ENCODE results near the gene CMTM8. TPM values are rescaled to one million over a fixed set of nuclear protein-coding genes. Genes with fewer than 3 reads are reported as not detected.

The CMTM8 gene
- total and polyA plus RNA-seq, 5 experiments from 2014 or later, result 2.0 to 8.6 (median 2.8) TPM

GRCh38 chr3:32313723-32314473 lies 75.4 kb downstream of the CMTM8 start:
- Mint-ChIP-seq H3K4me1 (peaks cover 16 to 25% (median 19%) of the 10 kb centered on the region in 4 donors), H3K27ac (peak overlapping the region in 9 of 10 donors; percentile 31 to 95 (median 74)), H3K4me3 (peak overlapping the region in 6 of 10 donors; percentile 2 to 57 (median 13)), H3K36me3 (no peaks in the 10 kb centered on the region), H3K27me3 (no peaks in the 10 kb centered on the region), H3K9me3 (no peaks in the 10 kb centered on the region)
- POLR2A ChIA-PET, result interaction anchor here (0.7 kb wide), 1 partner anchor 108 kb away, joined by 3 read pairs; no protein-coding TSS in a partner anchor
- ATAC-seq (peak; percentile 50 to 58), DNase-seq (no peak)

DNA sequence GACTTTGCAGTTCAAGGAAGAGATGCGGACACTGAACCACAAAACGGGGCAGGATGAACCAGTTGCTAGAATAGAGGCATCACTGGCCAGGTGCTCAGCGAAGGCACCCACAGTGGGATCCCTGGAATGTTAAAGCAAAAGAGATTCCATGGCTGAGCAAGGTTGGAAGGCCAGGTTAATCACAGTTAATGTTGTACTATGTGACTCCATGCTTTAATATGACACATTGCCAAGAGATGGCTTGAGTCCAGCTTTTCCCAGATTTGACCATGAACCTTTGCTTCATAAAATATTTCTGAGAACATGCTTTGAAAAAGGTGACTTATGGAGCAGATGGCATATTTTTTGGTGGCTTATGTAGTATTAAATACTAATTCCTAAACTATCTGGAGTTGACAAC lies 77.0 kb downstream of the CMTM8 start:
- POLR2A ChIA-PET, result no interaction called here
- H3K9me3 Mint-ChIP-seq, result no peaks in the 10 kb centered on the region
- ATAC-seq (no peak), DNase-seq (no peak)
- H3K27ac Mint-ChIP-seq, result no peak overlapping the region
- H3K27me3 Mint-ChIP-seq, result peaks cover 0 to 2% (median 0%) of the 10 kb centered on the region in 5 donors
- H3K4me3 Mint-ChIP-seq, result no peak overlapping the region
- H3K36me3 Mint-ChIP-seq, result peaks cover 0 to 2% (median 0%) of the 10 kb centered on the region in 3 donors
- H3K4me1 Mint-ChIP-seq, result peaks cover 16 to 31% (median 23%) of the 10 kb centered on the region in 4 donors

- no peak overlapping the region for H3K4me3 Mint-ChIP-seq
- ATAC-seq (no peak), DNase-seq (no peak)
- H3K27me3 Mint-ChIP-seq, result peaks cover 0 to 2% (median 0%) of the 10 kb centered on the region in 5 donors
- H3K9me3 Mint-ChIP-seq, result no peaks in the 10 kb centered on the region
- POLR2A ChIA-PET, result no interaction called here
- peaks cover 23 to 39% (median 31%) of the 10 kb centered on the region in 4 donors for H3K4me1 Mint-ChIP-seq
- H3K27ac Mint-ChIP-seq, result no peak overlapping the region
- H3K36me3 Mint-ChIP-seq, result peaks cover 0 to 2% (median 0%) of the 10 kb centered on the region in 3 donors
Observed at GRCh38 chr3:32316319-32316718, 77.8 kb downstream of the CMTM8 start.

DNA sequence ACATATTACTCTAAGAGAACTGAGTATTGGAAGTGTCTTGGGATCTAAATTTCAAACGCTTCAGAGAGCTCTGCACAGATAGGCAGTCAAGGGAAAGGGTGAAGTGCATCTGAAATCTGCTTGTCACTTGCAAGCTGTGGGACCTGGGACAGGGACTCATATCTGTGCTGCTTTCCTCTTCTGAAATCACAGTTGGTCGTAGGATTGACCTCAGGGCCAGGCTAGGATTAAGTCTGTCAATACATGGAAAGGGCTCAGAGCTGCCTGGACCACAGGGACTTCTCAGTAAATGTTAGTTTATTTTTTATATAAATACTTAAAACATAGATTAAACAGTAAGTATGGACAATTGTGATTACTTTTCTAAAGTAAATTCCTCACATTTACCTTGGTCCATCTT lies 78.5 kb downstream of the CMTM8 start:
- Mint-ChIP-seq H3K27me3 (peaks cover 0 to 2% (median 0%) of the 10 kb centered on the region in 5 donors), H3K4me3 (no peak overlapping the region), H3K4me1 (peaks cover 20 to 38% (median 33%) of the 10 kb centered on the region in 4 donors), H3K36me3 (peaks cover 0 to 2% (median 0%) of the 10 kb centered on the region in 3 donors), H3K9me3 (no peaks in the 10 kb centered on the region), H3K27ac (no peak overlapping the region)
- DNase-seq (no peak), ATAC-seq (no peak)
- POLR2A ChIA-PET, result no interaction called here

- no peaks in the 10 kb centered on the region for H3K9me3 Mint-ChIP-seq
- peaks cover 0 to 2% (median 0%) of the 10 kb centered on the region in 5 donors for H3K27me3 Mint-ChIP-seq
- no peak overlapping the region for H3K4me3 Mint-ChIP-seq
- POLR2A ChIA-PET, result no interaction called here
- H3K36me3 Mint-ChIP-seq, result peaks cover 0 to 2% (median 0%) of the 10 kb centered on the region in 3 donors
- DNase-seq, result no peak
- no peak overlapping the region for H3K27ac Mint-ChIP-seq
- ATAC-seq, result no peak
- H3K4me1 Mint-ChIP-seq, result peaks cover 10 to 16% (median 14%) of the 10 kb centered on the region in 4 donors
Observed at GRCh38 chr3:32319607-32320006, 81.1 kb downstream of the CMTM8 start.

DNA sequence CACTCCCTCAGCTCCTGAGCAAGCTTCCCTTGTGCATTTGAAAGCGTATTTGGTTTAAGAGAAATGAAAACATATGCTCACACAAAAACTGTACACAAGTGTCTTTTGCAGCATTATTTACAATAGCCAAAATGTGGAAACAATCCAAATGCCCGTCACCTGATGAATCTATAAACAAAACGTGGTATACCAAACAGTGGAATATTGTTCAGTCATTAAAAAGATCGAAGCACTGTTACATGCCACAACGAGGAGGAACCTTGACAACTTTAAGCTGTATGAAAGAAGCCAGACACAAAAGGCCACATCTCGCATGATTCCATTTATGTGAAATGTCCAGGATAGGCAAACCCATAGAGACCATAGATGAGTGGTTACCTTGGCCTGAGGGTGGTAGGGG lies 81.6 kb downstream of the CMTM8 start:
- peaks cover 10 to 16% (median 14%) of the 10 kb centered on the region in 4 donors for H3K4me1 Mint-ChIP-seq
- H3K4me3 Mint-ChIP-seq, result no peak overlapping the region
- ATAC-seq, result no peak

GRCh38 chr3:32321095-32321790 lies 82.8 kb downstream of the CMTM8 start:
- peak overlapping the region in 6 of 10 donors; percentile 0 to 68 (median 16) for H3K4me3 Mint-ChIP-seq
- peaks cover 10 to 20% (median 15%) of the 10 kb centered on the region in 4 donors for H3K4me1 Mint-ChIP-seq
- peak overlapping the region in 4 of 10 donors; percentile 25 to 76 (median 65) for H3K27ac Mint-ChIP-seq
- DNase-seq, result peak in 3 of 10 donors; percentile 24 to 31 (median 25)
- POLR2A ChIA-PET, result no interaction called here
- no peaks in the 10 kb centered on the region for H3K9me3 Mint-ChIP-seq
- H3K27me3 Mint-ChIP-seq, result peaks cover 0 to 2% (median 0%) of the 10 kb centered on the region in 5 donors
- peaks cover 0 to 2% (median 0%) of the 10 kb centered on the region in 3 donors for H3K36me3 Mint-ChIP-seq
- peak in 1 of 2 donors; percentile 78 for ATAC-seq

More for the DNA sequence above, 81.6 kb downstream of the CMTM8 start:
- POLR2A ChIA-PET, result interaction anchor here (0.9 kb wide), 1 partner anchor 51 kb away, joined by 3 read pairs; no protein-coding TSS in a partner anchor
- Mint-ChIP-seq H3K27me3 (peaks cover 0 to 2% (median 0%) of the 10 kb centered on the region in 5 donors), H3K27ac (peak overlapping the region in 3 of 10 donors; percentile 10 to 58 (median 37)), H3K36me3 (peaks cover 0 to 2% (median 0%) of the 10 kb centered on the region in 3 donors), H3K9me3 (no peaks in the 10 kb centered on the region)
- no peak for DNase-seq

DNA sequence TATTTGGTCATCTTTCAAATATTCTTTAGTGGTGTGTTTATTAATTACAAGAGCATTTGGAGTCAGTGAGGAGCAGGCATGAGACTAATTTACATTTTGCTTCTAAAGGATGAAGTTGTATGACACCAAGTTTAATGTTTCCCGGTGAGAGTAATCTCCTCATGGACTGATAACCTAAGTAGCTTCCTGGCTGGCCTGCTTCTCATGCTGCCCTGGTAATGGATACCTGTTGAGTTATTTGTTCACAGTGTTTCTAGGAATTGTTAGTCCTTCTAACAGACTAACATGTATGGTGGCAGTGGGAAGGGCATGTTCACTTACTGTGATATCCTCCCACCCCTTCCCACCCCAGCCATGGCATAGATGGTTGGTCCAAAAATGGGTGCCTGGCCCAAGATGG lies 83.8 kb downstream of the CMTM8 start:
- Mint-ChIP-seq H3K27me3 (peaks cover 0 to 2% (median 0%) of the 10 kb centered on the region in 5 donors), H3K27ac (peak overlapping the region in 2 of 10 donors; percentile 61 to 76), H3K9me3 (no peaks in the 10 kb centered on the region), H3K36me3 (peaks cover 0 to 2% (median 0%) of the 10 kb centered on the region in 3 donors), H3K4me1 (peaks cover 10 to 20% (median 15%) of the 10 kb centered on the region in 4 donors), H3K4me3 (no peak overlapping the region)
- POLR2A ChIA-PET, result no interaction called here
- DNase-seq, result no peak
- ATAC-seq, result no peak

DNA sequence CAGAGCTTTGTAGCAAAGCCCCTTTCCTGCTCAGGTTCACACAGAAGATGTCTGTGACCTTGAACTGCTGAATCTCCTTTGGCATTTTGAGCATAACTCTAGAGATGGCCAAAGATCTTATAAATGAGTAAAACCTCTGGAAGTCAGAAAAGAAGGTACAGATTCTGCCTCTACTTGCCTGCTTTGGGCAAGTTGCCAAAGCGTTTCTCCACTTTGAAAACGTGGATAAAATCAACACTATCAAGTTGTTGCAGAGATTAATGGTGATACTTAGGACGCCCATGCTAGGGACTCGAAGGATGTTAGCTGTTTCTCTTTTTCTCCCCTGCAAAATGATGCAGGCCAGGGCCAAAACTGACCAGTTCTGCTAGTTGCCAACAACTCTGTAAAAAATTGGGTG lies 85.1 kb downstream of the CMTM8 start:
- Mint-ChIP-seq H3K36me3 (peaks cover 0 to 2% (median 2%) of the 10 kb centered on the region in 3 donors), H3K4me1 (peaks cover 10 to 20% (median 15%) of the 10 kb centered on the region in 4 donors), H3K9me3 (no peaks in the 10 kb centered on the region), H3K4me3 (no peak overlapping the region), H3K27ac (peak overlapping the region in 1 of 10 donors; percentile 33), H3K27me3 (peaks cover 0 to 2% (median 0%) of the 10 kb centered on the region in 5 donors)
- POLR2A ChIA-PET, result interaction anchor here (1.2 kb wide), 1 partner anchor 19 kb away, joined by 3 read pairs; no protein-coding TSS in a partner anchor
- ATAC-seq (no peak), DNase-seq (no peak)

- no peak for ATAC-seq
- POLR2A ChIA-PET, result no interaction called here
- Mint-ChIP-seq H3K36me3 (peaks cover 0 to 7% (median 0%) of the 10 kb centered on the region in 3 donors), H3K4me1 (peaks cover 7 to 17% (median 13%) of the 10 kb centered on the region in 4 donors), H3K4me3 (no peak overlapping the region), H3K9me3 (no peaks in the 10 kb centered on the region), H3K27ac (no peak overlapping the region), H3K27me3 (no peaks in the 10 kb centered on the region)
- no peak for DNase-seq
Observed at GRCh38 chr3:32325201-32325600, 86.7 kb downstream of the CMTM8 start.

- ATAC-seq, result no peak
- H3K9me3 Mint-ChIP-seq, result no peaks in the 10 kb centered on the region
- H3K4me1 Mint-ChIP-seq, result peaks cover 4 to 13% (median 8%) of the 10 kb centered on the region in 4 donors
- DNase-seq, result no peak
- peaks cover 0 to 7% (median 0%) of the 10 kb centered on the region in 3 donors for H3K36me3 Mint-ChIP-seq
- H3K27me3 Mint-ChIP-seq, result no peaks in the 10 kb centered on the region
- H3K4me3 Mint-ChIP-seq, result no peak overlapping the region
- POLR2A ChIA-PET, result no interaction called here
- H3K27ac Mint-ChIP-seq, result no peak overlapping the region
Observed at GRCh38 chr3:32325927-32326326, 87.4 kb downstream of the CMTM8 start.

DNA sequence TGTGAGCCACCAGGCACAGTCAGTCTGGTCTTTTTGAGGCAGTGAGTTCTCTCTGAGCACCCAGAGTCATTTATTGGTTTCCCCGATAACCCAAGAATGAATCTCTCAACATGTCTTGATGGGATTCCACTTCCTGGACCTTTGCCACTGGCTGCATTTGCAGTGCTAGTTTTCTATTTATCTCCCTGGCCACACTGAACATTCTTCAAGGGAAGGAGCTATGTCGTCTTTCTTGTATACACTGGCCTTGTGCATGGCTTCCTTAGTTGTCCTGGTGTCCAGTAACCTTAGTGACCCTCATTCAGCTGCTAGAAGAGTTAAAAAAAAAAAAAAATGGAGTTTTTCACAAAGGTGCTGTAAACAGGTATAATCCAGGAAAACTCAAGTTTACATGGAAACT lies 88.3 kb downstream of the CMTM8 start:
- no peak for ATAC-seq
- no peaks in the 10 kb centered on the region for H3K27me3 Mint-ChIP-seq
- POLR2A ChIA-PET, result no interaction called here
- H3K36me3 Mint-ChIP-seq, result peaks cover 0 to 7% (median 0%) of the 10 kb centered on the region in 3 donors
- H3K27ac Mint-ChIP-seq, result no peak overlapping the region
- no peak overlapping the region for H3K4me3 Mint-ChIP-seq
- no peak for DNase-seq
- H3K9me3 Mint-ChIP-seq, result no peaks in the 10 kb centered on the region
- H3K4me1 Mint-ChIP-seq, result peaks cover 3 to 17% (median 7%) of the 10 kb centered on the region in 4 donors
